Suprapubic skin (tissue), 4 donors: Measurements from ENCODE around the gene CACNA1I.

Experiments used
- CTCF ChIP-seq, 2 donors: fragments of 200-600 bp in 1 of 2; fragments of 450-650 bp in 1 of 2; sonication (generic) in 1 of 2; IDR thresholded peaks; one replicate each; pipeline ENCODE4 v1.5.1; 2016 to 2019; ENCODE audit warnings: antibody characterized with exemption in 2 of 2, mild to moderate bottlenecking in 1 of 2, moderate library complexity in 1 of 2
- POLR2A ChIP-seq, 2 donors: fragments of 450-650 bp; IDR thresholded peaks; one replicate each; pipeline ENCODE4 v1.6.1; 2017; ENCODE audit warnings: antibody characterized with exemption in 2 of 2, mild to moderate bottlenecking in 2 of 2, moderate library complexity in 2 of 2
- POLR2AphosphoS5 ChIP-seq, 3 donors: sonication (generic); formaldehyde crosslinking; IDR thresholded peaks; one replicate each; pipeline ENCODE4 v1.6.1; 2017; ENCODE audit warnings: antibody characterized with exemption in 3 of 3

GRCh38 chr22:39722501-39722900 is 151.9 kb downstream of the CACNA1I start:
- no peak for TF ChIP-seq CTCF (IDR thresholded peaks at IDR 0.05)
- TF ChIP-seq POLR2A (IDR thresholded peaks at IDR 0.05) = no peak
- no peak for TF ChIP-seq POLR2AphosphoS5 (IDR thresholded peaks at IDR 0.05)
